Effector memory CD4-positive, alpha-beta T cell (primary cell): ENCODE results near the gene SHC3.

Experiments used
- DNase-seq, 3 donors: peaks; one replicate each; pipeline ENCODE4 v3.0.0-alpha.2; 2020
- H3K27ac ChIP-seq: 2 replicates; pipeline ENCODE4 v1.7.0; 2013; ENCODE audit warnings: mild to moderate bottlenecking, low read length, moderate library complexity; ENCODE audit not compliant: insufficient read depth, poor library complexity, severe bottlenecking
- H3K27me3 ChIP-seq: replicated peaks from 2 replicates; pipeline ENCODE4 v1.7.0; 2013; ENCODE audit warnings: mild to moderate bottlenecking, low read length; ENCODE audit not compliant: insufficient read depth, control insufficient read depth, poor library complexity, severe bottlenecking
- H3K36me3 ChIP-seq: 2 replicates; pipeline ENCODE4 v1.7.0; 2013; ENCODE audit warnings: mild to moderate bottlenecking, low read length, moderate library complexity; ENCODE audit not compliant: control insufficient read depth, insufficient read depth
- H3K4me1 ChIP-seq: 2 replicates; pipeline ENCODE4 v1.7.0; 2013; ENCODE audit warnings: low read length, mild to moderate bottlenecking; ENCODE audit not compliant: control insufficient read depth, insufficient read depth, poor library complexity, severe bottlenecking
- H3K4me3 ChIP-seq: 2 replicates; pipeline ENCODE4 v1.7.0; 2013; ENCODE audit warnings: low read length, low read depth, mild to moderate bottlenecking; ENCODE audit not compliant: insufficient read depth, poor library complexity, severe bottlenecking
- H3K9me3 ChIP-seq: 2 replicates; pipeline ENCODE4 v1.7.0; 2013; ENCODE audit warnings: mild to moderate bottlenecking, low read length, moderate library complexity; ENCODE audit not compliant: control insufficient read depth

Gene SHC3

DNA sequence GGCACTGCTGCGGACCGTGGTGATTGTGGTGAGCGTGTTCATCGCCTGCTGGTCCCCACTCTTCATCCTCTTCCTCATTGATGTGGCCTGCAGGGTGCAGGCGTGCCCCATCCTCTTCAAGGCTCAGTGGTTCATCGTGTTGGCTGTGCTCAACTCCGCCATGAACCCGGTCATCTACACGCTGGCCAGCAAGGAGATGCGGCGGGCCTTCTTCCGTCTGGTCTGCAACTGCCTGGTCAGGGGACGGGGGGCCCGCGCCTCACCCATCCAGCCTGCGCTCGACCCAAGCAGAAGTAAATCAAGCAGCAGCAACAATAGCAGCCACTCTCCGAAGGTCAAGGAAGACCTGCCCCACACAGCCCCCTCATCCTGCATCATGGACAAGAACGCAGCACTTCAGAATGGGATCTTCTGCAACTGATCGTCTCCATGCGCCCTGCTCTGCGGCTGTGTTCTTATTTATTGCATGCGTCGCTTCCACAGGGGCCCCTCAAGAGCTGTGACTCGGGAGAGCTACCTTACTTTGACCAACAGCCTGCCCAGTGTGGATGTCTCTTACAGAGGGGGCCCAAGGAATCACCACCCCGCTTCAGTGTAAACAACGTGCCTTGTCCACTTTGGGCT, 176.6 kb downstream of the SHC3 start:
- Histone ChIP-seq H3K27ac (no peak overlapping the region), H3K27me3 (no peaks in the 10 kb centered on the region), H3K4me3 (no peak overlapping the region), H3K36me3 (no peaks in the 10 kb centered on the region), H3K9me3 (no peaks in the 10 kb centered on the region), H3K4me1 (no peaks in the 10 kb centered on the region)
- DNase-seq = no peak

DNA sequence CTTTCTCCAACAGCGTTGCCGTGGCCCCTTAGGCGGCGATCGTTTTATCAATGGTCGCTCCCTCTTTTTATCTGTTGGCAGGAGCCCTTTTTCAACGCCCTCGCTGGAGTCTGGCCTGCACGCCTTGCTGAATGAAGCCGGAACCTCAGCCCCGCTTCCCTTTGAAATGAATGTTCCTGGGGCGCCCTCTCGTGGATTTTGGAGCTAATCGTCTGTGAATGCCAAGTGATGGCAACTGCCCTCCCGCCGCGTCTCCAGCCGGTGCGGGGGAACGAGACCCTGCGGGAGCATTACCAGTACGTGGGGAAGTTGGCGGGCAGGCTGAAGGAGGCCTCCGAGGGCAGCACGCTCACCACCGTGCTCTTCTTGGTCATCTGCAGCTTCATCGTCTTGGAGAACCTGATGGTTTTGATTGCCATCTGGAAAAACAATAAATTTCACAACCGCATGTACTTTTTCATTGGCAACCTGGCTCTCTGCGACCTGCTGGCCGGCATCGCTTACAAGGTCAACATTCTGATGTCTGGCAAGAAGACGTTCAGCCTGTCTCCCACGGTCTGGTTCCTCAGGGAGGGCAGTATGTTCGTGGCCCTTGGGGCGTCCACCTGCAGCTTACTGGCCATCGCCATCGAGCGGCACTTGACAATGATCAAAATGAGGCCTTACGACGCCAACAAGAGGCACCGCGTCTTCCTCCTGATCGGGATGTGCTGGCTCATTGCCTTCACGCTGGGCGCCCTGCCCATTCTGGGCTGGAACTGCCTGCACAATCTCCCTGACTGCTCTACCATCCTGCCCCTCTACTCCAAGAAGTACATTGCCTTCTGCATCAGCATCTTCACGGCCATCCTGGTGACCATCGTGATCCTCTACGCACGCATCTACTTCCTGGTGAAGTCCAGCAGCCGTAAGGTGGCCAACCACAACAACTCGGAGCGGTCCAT, 177.4 kb downstream of the SHC3 start:
- no peak overlapping the region for H3K4me3 ChIP-seq

DNA sequence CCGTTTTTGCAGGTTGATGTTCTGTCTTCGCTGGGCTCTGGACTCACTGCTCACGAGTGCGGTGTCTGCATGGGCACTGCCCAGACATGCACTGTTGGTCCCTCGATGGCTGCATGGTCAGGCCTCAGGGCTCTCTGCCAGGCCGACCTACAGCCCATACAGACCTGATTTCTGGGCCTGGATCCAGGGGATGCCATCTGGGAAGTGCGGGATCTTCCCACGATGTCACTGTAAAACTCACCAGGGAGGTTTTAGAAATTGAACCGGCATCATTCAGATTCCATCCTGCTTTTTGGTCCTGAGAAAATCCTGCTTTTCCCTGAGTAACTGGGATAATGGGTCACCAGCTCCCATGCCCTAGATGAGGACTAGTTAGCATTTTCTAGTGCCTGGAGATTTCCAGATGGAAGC, 178.2 kb downstream of the SHC3 start:
- Histone ChIP-seq H3K27ac (no peak overlapping the region), H3K27me3 (no peaks in the 10 kb centered on the region), H3K4me1 (no peaks in the 10 kb centered on the region), H3K9me3 (no peaks in the 10 kb centered on the region), H3K36me3 (no peaks in the 10 kb centered on the region), H3K4me3 (no peak overlapping the region)
- no peak for DNase-seq

More for the DNA sequence above, 177.4 kb downstream of the SHC3 start:
- Histone ChIP-seq H3K4me1 (no peaks in the 10 kb centered on the region), H3K27ac (no peak overlapping the region), H3K36me3 (no peaks in the 10 kb centered on the region), H3K27me3 (no peaks in the 10 kb centered on the region), H3K9me3 (no peaks in the 10 kb centered on the region)
- peak in 2 of 3 donors; percentile 11 to 17 for DNase-seq

DNA sequence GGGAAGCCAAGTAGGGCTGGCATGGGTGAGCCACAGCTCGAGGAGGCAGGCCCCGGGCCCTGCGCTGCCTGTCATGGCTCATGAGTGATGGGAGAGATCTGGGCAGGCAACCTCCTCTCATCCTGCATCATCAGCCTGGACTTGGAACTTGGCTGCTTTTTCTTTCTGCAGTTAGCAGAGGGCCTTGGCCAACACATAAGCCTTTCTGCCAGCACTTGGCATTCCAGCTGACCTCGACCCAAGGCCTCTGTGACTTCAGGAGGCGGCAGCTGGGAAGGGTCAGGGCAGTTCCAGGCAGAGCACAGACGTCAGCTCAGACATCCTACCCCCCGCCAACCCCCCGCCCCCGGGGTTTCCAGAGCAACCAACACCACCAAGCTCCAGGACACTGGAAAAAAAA, 179.7 kb downstream of the SHC3 start:
- no peak overlapping the region for H3K4me3 ChIP-seq
- no peaks in the 10 kb centered on the region for H3K9me3 ChIP-seq
- no peaks in the 10 kb centered on the region for H3K27me3 ChIP-seq
- H3K4me1 ChIP-seq = no peaks in the 10 kb centered on the region
- no peaks in the 10 kb centered on the region for H3K36me3 ChIP-seq
- DNase-seq = no peak
- H3K27ac ChIP-seq = no peak overlapping the region

DNA sequence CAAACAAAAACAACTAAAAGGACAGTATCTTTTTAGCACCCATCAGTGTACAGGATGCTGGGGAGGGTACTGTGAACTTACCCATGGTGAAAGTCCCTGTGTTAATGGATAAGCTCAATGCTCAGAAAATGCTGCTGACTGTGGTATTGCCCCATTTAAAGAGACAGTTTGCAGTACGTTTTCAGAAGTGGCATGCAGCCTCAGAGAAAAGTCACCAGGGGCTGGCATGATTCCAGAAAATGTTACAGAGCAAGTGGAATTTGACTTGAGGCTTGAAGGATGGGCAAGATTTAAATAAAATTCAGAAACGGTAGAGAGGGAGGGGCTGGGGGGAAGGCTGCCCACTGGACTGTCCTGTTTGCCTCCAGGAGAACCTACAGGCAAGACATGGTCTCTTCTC, 180.1 kb downstream of the SHC3 start:
- Histone ChIP-seq H3K4me3 (no peak overlapping the region), H3K4me1 (no peaks in the 10 kb centered on the region), H3K9me3 (no peaks in the 10 kb centered on the region), H3K27ac (no peak overlapping the region), H3K27me3 (peaks cover 1% of the 10 kb centered on the region), H3K36me3 (no peaks in the 10 kb centered on the region)
- no peak for DNase-seq

DNA sequence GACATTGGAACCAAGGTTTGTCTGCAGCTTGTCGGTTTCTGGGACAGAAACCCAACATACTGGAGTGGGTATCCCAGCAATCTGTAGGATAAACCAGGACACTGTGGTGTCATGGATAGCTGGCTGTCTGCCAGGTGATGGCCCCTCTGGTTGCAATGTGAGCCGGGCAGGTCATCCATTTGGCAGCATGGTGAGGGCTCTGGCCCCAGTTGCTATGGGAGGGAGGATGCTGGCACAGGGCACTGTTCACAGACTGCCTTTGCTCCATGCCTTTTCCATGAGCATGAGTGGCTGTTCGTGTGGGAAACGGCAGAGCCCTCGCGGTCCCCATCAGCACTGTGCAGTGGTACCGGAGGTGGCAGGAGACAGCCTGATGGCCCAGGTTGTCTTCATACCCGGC, 181.0 kb downstream of the SHC3 start:
- DNase-seq = no peak
- Histone ChIP-seq H3K9me3 (no peaks in the 10 kb centered on the region), H3K4me1 (no peaks in the 10 kb centered on the region), H3K27me3 (peaks cover 8% of the 10 kb centered on the region), H3K4me3 (no peak overlapping the region), H3K27ac (no peak overlapping the region), H3K36me3 (no peaks in the 10 kb centered on the region)

DNA sequence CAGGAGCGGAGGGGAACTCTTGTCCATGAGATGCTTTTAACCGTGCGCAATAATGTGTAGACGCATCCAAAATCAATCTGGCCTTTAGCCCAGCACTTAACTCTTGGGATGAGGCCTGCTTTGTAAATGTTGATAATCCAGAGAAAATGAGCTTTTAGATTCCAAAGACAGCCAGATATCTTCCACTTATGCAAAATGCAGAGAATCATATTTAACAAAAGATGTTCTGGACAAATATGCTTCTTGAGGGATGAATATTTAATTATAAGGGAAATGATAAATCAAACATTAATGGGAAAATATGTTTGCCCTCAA, 181.7 kb downstream of the SHC3 start:
- no peaks in the 10 kb centered on the region for H3K9me3 ChIP-seq
- no peaks in the 10 kb centered on the region for H3K36me3 ChIP-seq
- no peaks in the 10 kb centered on the region for H3K4me1 ChIP-seq
- no peak for DNase-seq
- H3K27ac ChIP-seq = no peak overlapping the region
- no peak overlapping the region for H3K4me3 ChIP-seq
- H3K27me3 ChIP-seq = peaks cover 8% of the 10 kb centered on the region

DNA sequence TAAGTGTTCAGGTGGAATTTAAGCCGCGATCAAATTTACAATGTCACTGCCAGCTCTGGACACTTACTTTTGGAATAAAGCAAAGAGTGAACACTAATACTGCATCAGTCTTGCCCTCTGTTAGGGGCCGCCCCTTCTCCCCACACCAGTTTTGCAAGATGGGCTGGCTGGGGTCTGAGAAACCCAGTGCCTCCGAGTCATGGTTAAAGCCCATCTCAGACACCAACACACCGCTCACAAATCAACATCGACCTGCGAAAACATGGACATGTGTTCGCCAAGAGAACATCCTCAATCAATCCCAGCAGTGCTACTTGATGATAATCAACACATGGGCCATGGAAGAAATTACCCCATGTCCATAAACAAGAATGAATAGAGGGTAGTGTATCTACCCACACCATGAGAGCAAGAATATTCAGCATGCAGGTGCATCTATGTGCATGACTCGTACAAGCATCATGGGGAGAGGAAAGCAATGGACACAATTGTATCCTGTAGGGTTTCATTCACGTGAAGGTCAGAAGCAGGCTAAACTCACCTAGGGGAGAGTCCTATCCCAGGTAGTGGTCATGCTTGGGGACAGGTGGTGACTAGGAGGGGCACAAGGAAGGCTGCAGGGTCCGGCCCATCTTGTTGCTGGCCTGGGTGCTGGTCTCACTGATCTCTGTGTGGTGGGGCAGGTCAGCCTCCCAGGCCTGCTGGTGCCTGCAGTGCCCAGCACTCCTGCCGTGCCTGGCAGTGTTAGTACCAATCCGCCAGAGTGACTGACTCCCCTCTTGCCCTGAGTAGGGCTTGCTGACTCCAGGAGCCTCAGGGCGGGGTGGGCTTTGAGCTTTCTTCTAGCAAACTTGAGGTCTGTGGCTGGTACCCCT, 182.3 kb downstream of the SHC3 start:
- H3K27me3 ChIP-seq = peaks cover 8% of the 10 kb centered on the region
- H3K4me3 ChIP-seq = no peak overlapping the region
- H3K4me1 ChIP-seq = peaks cover 3% of the 10 kb centered on the region
- no peak for DNase-seq
- no peak overlapping the region for H3K27ac ChIP-seq
- no peaks in the 10 kb centered on the region for H3K36me3 ChIP-seq
- no peaks in the 10 kb centered on the region for H3K9me3 ChIP-seq

DNA sequence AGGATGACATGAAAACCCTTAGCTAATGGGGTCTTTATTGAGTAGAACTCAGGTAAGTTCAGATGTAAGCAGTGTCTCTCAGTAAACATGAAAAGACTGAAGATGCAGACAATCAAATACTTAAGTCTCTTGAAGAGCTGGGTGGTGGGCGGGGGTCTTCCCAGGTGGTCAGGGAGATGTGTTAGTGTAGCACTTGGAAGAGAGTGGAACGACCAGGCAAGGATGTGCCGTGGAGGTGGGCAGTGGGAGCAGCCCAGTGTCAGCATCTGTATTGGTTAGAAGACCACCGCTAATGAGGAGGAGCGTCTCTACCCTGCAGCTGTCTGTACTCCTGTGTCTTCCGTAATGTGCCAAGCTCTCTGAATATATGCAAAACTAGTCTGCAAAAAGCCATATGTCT, 183.0 kb downstream of the SHC3 start:
- H3K27me3 ChIP-seq = peaks cover 8% of the 10 kb centered on the region
- no peak for DNase-seq
- no peaks in the 10 kb centered on the region for H3K9me3 ChIP-seq
- H3K4me3 ChIP-seq = no peak overlapping the region
- H3K36me3 ChIP-seq = no peaks in the 10 kb centered on the region
- H3K4me1 ChIP-seq = peaks cover 3% of the 10 kb centered on the region
- no peak overlapping the region for H3K27ac ChIP-seq

DNA sequence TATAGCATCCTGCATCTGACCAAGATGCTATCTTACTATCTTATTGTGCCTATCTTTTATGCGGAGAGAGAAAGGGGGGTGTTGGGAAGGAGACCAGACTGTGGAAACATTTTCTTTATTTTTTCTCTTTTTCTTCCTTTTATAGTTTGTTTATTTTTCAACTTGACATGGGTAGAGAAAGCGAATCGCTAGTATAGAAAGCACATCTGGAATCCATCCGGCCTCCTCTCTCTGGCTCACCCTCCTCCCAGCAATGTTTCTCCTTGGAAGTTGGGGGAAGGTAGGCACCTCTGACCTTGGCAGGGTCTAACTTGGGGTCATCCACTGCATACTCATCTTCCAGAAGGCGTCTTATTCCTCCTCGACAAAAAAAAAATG, 183.4 kb downstream of the SHC3 start:
- no peaks in the 10 kb centered on the region for H3K36me3 ChIP-seq
- H3K27ac ChIP-seq = no peak overlapping the region
- H3K9me3 ChIP-seq = no peaks in the 10 kb centered on the region
- no peak for DNase-seq
- peaks cover 3% of the 10 kb centered on the region for H3K4me1 ChIP-seq
- no peak overlapping the region for H3K4me3 ChIP-seq
- peaks cover 8% of the 10 kb centered on the region for H3K27me3 ChIP-seq
